Stomach (tissue), 4 donors: Measurements from ENCODE around the gene TRAK1.

Source experiments
- CTCF ChIP-seq, 7 experiments: fragments of 450-650 bp in 4 of 7; fragments of 200-600 bp in 3 of 7; sonication (generic) in 3 of 7; IDR thresholded peaks; one replicate each; pipeline ENCODE4 v1.5.1; 2016 to 2019; ENCODE audit warnings: antibody characterized with exemption in 7 of 7, control low read depth in 2 of 7, mild to moderate bottlenecking in 1 of 7
- EP300 ChIP-seq: sonication (generic); formaldehyde crosslinking; IDR thresholded peaks from one replicate; pipeline ENCODE4 v1.6.1; 2017; ENCODE audit warnings: antibody characterized with exemption
- POLR2A ChIP-seq, 4 donors: fragments of 450-650 bp; IDR thresholded peaks; one replicate each; pipeline ENCODE4 v1.6.1; 2016; ENCODE audit warnings: antibody characterized with exemption in 4 of 4, control low read depth in 2 of 4, mild to moderate bottlenecking in 1 of 4, moderate library complexity in 1 of 4
- POLR2AphosphoS5 ChIP-seq, 3 donors: sonication (generic); formaldehyde crosslinking; IDR thresholded peaks; one replicate each; pipeline ENCODE4 v1.6.1; 2016; ENCODE audit warnings: antibody characterized with exemption in 3 of 3

DNA sequence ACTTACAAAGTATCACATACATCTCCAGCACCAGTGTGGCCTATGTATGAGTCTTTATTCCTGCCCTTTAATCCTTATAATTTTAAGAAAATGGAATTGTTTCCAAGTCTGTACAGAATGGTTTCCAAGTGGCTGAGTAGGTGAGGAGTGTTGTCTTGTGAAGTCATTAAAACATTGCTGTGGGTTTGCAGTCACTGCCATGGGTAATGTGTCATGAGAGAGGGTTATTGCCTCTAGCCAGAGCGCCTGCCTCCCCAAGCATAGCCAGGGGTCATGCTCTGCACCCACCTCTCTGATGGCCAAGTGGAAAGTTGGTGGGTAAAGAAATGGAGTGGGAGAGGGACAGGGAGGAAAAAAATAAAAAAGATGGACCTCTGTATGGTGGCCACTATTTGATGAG is 25.3 kb downstream of the TRAK1 start:
- TF ChIP-seq POLR2AphosphoS5 (IDR thresholded peaks at IDR 0.05) (no peak), CTCF (IDR thresholded peaks at IDR 0.05) (no peak), POLR2A (IDR thresholded peaks at IDR 0.05) (no peak), EP300 (no peak)
